ENCODE measurements around the gene PARD3.

- TF ChIP-seq CTCF (IDR thresholded peaks at IDR 0.05; ENCODE audit: insufficient read depth, low read length, poor library complexity, severe bottlenecking) (no peak), EZH2phosphoT487 (conservative IDR thresholded peaks at IDR 0.05; ENCODE audit: low read length) (no peak)
Measured at GRCh38 chr10:34454590-34455261, 360.4 kb downstream of the PARD3 start.
